MM.1S (cell line): ENCODE measurements around the gene INO80.

ENCODE experiments used
- CTCF ChIP-seq: fragments of 300-600 bp; sonication (generic); IDR thresholded peaks from 2 replicates; pipeline ENCODE4 v1.5.1; 2016; ENCODE audit warnings: antibody characterized with exemption, low read length, mixed read lengths
- EZH2 ChIP-seq: fragments of 300-600 bp; sonication (generic); optimal IDR thresholded peaks from 2 replicates; pipeline ENCODE3; 2017; ENCODE audit warnings: low read depth, mild to moderate bottlenecking, antibody characterized with exemption, low read length, mixed read lengths
- EZH2phosphoT487 ChIP-seq: fragments of 300-600 bp; sonication (generic); IDR thresholded peaks from 2 replicates; pipeline ENCODE4 v1.6.1; 2018; ENCODE audit warnings: antibody characterized with exemption, low read length

- TF ChIP-seq EZH2phosphoT487 (no peak), CTCF (no peak), EZH2 (no peak)
Measured at GRCh38 chr15:41060505-41060904, 55.6 kb downstream of the INO80 start.
